COLO668 (cell line): ENCODE results near the gene CERS5.

Source experiments
- DNase-seq: peaks from one replicate; lab custom pipeline; 2025; ENCODE audit not compliant: unreplicated experiment; lab: John Stamatoyannopoulos, UW

The CERS5 gene

GRCh38 chr12:50142993-50143392 is 24.2 kb downstream of the CERS5 start:
- DNase-seq = no peak

DNA sequence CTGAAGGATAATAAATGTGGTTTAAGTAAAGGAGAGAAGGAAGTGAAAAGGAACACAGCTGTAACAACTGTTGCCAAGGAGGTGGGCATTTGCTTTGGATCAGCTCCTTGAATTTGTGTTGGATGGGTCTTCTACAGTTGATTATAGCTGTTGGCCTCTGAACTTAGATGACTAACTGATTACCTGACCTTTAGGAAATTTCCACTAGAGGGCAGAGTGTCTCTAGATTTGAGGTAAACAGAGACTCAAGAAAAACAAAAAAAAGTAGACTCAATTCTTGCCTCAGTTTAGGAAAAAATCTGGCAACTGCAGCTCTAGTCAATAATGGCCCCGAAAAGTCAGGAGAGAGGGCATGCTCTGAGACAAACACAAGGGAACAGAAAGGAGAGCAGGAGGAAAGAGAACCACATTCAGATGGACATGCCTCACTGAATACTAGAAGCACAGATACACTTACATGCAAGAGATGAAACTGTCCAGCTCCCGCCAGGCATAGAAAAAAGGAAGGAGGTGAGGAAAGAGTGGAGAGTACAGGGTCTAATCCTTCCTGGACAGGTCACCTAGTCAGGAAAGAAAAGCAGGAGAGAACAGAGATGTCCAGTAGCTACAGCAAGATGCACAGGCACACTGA is 34.5 kb downstream of the CERS5 start:
- no peak for DNase-seq

GRCh38 chr12:50129290-50129689 is 37.9 kb downstream of the CERS5 start:
- DNase-seq = no peak

DNA sequence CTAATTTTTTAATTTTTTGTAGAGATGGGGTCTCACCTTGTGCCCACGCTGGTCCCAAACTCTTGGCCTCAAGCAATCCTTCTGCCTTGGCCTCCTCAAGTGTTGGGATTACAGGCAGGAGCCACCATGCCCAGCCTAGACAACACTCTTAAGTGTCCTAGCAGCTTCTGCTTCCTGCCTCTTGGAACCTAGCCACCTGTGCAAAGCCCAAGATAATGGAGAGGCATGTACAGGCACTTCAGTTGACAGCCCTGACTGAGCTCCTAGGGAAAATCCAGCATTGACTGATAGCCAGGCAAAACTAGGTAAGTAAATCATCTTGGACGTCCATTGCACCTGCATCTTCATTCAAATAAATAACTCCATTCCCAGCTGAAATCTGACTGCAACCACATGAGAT is 39.6 kb downstream of the CERS5 start:
- no peak for DNase-seq

DNA sequence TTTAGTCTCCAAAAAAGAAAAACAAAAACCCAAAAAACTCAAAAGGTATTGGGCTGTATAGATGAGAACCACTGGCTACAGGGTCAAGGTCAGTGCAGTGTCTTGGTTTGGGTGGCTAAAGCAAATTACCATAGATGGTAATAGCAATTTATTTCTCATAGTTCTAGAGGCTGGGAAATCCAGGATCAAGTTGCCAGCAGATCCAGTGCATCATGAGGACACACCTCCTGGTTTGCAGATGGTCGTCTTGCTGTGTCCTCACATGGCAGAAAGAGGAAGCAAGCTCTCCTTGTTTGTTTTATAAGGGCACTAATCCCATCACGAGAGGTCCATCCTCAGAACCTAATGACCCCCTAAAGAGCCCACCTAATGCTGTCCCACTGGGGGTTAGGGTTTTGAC is 44.0 kb downstream of the CERS5 start:
- DNase-seq = no peak

- no peak for DNase-seq
Observed at GRCh38 chr12:50121641-50122040, 45.5 kb downstream of the CERS5 start.

DNA sequence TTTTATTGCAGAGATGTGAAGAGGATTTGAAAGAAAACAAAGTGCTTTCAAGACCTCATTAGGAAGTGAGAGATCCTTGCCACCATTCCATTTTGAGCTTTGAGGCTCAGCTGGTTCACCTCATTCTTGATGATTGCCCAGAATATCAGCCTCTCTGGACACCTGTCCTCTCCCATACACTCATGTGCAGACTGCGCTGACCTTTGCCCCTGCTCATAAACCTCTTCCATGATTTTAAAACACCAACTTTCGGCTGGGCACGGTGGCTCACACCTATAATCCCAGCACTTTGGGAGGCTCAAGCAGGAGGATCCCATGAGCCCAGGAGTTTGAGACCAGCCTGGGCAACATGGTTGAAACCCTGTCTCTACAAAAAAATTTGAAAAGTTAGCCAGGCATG is 46.2 kb downstream of the CERS5 start:
- no peak for DNase-seq

- DNase-seq = no peak
Observed at GRCh38 chr12:50120521-50120920, 46.6 kb downstream of the CERS5 start.

- DNase-seq = no peak
Observed at GRCh38 chr12:50119387-50119786, 47.8 kb downstream of the CERS5 start.

GRCh38 chr12:50117057-50117622 is 50.0 kb downstream of the CERS5 start:
- no peak for DNase-seq

- DNase-seq = no peak
Observed at GRCh38 chr12:50112456-50113218, 54.5 kb downstream of the CERS5 start.

- DNase-seq = peak; percentile 96
Observed at GRCh38 chr12:50111693-50112455, 55.3 kb downstream of the CERS5 start, which contains the start of gene COX14. Gene COX14, plus strand, starts transcription at chr12:50112236. Its CDS starts 7,808 bp downstream, at chr12:50120044.

DNA sequence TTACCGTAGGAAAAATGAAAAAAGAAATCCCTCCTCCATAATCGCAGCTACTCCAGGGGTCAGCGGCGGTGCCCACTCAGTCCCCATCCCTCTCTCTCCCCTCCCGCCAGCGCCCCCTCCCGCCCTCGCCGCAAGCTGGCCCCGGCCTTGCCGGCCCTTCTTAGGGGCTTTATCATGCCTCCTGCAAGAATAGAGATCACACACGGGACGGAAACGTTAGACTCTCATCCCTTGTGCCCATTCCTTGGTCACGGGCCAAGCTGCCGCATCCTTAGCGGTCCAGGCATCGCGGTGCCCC is 55.8 kb downstream of the CERS5 start:
- no peak for DNase-seq

DNA sequence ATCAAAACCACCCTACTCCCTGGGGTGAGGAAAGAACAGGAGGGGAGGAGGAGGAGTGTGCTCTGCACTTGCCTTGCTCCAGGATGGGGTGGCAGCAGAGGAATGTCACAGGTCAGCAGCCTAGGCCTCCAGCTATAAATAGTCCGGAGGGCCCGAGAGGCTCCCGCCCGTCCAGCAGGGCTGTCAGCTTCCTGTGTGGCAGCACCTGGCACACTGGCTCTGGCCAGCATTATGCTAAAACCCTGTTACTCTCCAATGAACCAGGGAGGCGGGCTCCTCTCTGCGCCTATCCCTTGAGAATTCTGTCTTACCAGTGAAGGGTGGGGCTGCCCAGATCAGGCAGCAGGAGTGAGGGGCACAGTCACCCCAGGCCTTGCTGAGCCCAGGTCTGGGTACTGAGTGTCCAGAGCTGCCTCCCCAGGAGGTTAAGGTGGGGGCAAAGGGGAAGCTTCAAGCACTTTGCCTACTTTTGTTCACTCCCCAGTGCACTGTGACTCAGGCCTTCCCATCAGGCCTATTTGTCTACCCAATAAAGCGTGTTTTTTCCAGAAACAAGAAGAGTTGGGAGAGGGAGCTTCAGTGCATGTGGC is 56.3 kb downstream of the CERS5 start:
- DNase-seq = peak; percentile 54

- peak; percentile 5 for DNase-seq
Observed at GRCh38 chr12:50110127-50110761, 56.9 kb downstream of the CERS5 start.

DNA sequence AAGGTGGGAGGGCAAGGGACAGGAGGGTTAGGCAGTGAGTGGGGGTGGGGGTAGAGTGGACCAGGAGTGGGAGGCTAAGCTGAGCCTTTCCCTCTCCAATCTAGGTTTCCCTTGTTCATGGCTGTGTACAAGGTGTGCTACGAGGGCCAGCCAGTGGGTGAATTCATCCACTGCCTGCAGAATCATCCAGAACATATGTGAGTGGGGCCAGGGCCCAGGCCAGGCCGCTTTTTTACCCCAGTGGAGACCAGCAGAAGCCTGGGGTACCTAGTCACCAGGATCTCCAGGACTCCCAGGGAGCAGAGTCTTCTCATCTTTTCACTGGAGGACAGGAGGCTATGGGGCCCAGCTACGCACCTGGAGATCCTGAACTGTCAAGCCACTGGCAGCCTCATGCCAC is 57.9 kb downstream of the CERS5 start:
- DNase-seq = no peak

- DNase-seq = no peak
Observed at GRCh38 chr12:50107416-50108268, 59.5 kb downstream of the CERS5 start.

- DNase-seq = no peak
Observed at GRCh38 chr12:50106907-50107306, 60.3 kb downstream of the CERS5 start.

- DNase-seq = no peak
Observed at GRCh38 chr12:50105913-50106450, 61.2 kb downstream of the CERS5 start.
